ENCODE measurements around the gene TRAPPC5. TPM values are rescaled to one million over a fixed set of nuclear protein-coding genes. Genes with fewer than 3 reads are reported as not detected.

TRAPPC5 gene
- total RNA-seq, 1 experiment from 2014 or later = 124 TPM

GRCh38 chr19:7636691-7637373 is 43.8 kb upstream of the TRAPPC5 start, which contains the start of gene STXBP2:
Gene STXBP2, plus strand, starts transcription at chr19:7637110. Its CDS starts 40 bp downstream, at chr19:7637150.
- CTCF ChIA-PET = interaction anchor here (0.9 to 2.1 kb wide), 5 partner anchors 41 to 163 kb away, joined by 3 to 9 read pairs (median 5); partner anchors contain the start of genes CAMSAP3 and TRAPPC5
- peak within 1 kb of the TSS; percentile 71 for H3K4me3 Mint-ChIP-seq
- H3K4me1 Mint-ChIP-seq = no peaks in the 10 kb centered on the region
- H3K9me3 Mint-ChIP-seq = peaks cover 8% of the 10 kb centered on the region
- peaks cover 7% of the 10 kb centered on the region; the same call in 1 of the 2 replicates for H3K36me3 Mint-ChIP-seq
- peaks cover 30% of the 10 kb centered on the region for H3K27me3 Mint-ChIP-seq (ENCODE audit: low read depth)
- no peak within 1 kb of the TSS for H3K27ac Mint-ChIP-seq
- ATAC-seq (peak; percentile 85), DNase-seq (ENCODE audit: low spot score) (peak; percentile 90)
- POLR2A ChIA-PET = interaction anchor here (0.6 kb wide), 1 partner anchor 84 kb away, joined by 5 read pairs; no protein-coding TSS in a partner anchor
- TF ChIP-seq SOX15 (CRISPR knock-in tag; IDR thresholded peaks at IDR 0.05) (no peak), ATF3 (CRISPR knock-in tag; conservative IDR thresholded peaks at IDR 0.05) (no peak), GABPB1 (CRISPR knock-in tag; IDR thresholded peaks at IDR 0.05) (peak; percentile 46; the same call in 1 of the 2 replicates), NFYB (CRISPR knock-in tag; conservative IDR thresholded peaks at IDR 0.05; ENCODE audit: low read depth) (peak; percentile 56), TP53 (CRISPR knock-in tag; IDR thresholded peaks at IDR 0.05) (peak; percentile 94), RORB (CRISPR knock-in tag; IDR thresholded peaks at IDR 0.05) (no peak), GRHL2 (CRISPR knock-in tag; IDR thresholded peaks at IDR 0.05; ENCODE audit: insufficient replicate concordance, severe bottlenecking) (no peak), NFATC4 (CRISPR knock-in tag; IDR thresholded peaks at IDR 0.05) (no peak), NR3C1 (CRISPR knock-in tag; conservative IDR thresholded peaks at IDR 0.05; ENCODE audit: low read depth) (no peak), ZNF512 (CRISPR knock-in tag; IDR thresholded peaks at IDR 0.05; ENCODE audit: borderline replicate concordance) (0 out of 2 replicates have a peak, but pooled peaks have one; percentile 49), ATF1 (CRISPR knock-in tag; IDR thresholded peaks at IDR 0.05) (peak; percentile 94), ELF4 (CRISPR knock-in tag; IDR thresholded peaks at IDR 0.05; ENCODE audit: low read depth) (peak; percentile 88; the same call in 1 of the 2 replicates), ZNF671 (CRISPR knock-in tag; IDR thresholded peaks at IDR 0.05) (no peak), FOXK1 (CRISPR knock-in tag; IDR thresholded peaks at IDR 0.05) (peak; percentile 96)
- TF ChIP-seq, protein P1, sequence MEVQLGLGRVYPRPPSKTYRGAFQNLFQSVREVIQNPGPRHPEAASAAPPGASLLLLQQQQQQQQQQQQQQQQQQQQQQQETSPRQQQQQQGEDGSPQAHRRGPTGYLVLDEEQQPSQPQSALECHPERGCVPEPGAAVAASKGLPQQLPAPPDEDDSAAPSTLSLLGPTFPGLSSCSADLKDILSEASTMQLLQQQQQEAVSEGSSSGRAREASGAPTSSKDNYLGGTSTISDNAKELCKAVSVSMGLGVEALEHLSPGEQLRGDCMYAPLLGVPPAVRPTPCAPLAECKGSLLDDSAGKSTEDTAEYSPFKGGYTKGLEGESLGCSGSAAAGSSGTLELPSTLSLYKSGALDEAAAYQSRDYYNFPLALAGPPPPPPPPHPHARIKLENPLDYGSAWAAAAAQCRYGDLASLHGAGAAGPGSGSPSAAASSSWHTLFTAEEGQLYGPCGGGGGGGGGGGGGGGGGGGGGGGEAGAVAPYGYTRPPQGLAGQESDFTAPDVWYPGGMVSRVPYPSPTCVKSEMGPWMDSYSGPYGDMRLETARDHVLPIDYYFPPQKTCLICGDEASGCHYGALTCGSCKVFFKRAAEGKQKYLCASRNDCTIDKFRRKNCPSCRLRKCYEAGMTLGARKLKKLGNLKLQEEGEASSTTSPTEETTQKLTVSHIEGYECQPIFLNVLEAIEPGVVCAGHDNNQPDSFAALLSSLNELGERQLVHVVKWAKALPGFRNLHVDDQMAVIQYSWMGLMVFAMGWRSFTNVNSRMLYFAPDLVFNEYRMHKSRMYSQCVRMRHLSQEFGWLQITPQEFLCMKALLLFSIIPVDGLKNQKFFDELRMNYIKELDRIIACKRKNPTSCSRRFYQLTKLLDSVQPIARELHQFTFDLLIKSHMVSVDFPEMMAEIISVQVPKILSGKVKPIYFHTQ (CRISPR knock-in tag; IDR thresholded peaks at IDR 0.05) = no peak
- TF ChIP-seq, protein P2, sequence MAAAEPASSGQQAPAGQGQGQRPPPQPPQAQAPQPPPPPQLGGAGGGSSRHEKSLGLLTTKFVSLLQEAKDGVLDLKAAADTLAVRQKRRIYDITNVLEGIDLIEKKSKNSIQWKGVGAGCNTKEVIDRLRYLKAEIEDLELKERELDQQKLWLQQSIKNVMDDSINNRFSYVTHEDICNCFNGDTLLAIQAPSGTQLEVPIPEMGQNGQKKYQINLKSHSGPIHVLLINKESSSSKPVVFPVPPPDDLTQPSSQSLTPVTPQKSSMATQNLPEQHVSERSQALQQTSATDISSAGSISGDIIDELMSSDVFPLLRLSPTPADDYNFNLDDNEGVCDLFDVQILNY (CRISPR knock-in tag; IDR thresholded peaks at IDR 0.05) = peak; percentile 97
- TF ChIP-seq, protein P3, sequence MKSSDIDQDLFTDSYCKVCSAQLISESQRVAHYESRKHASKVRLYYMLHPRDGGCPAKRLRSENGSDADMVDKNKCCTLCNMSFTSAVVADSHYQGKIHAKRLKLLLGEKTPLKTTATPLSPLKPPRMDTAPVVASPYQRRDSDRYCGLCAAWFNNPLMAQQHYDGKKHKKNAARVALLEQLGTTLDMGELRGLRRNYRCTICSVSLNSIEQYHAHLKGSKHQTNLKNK (CRISPR knock-in tag; IDR thresholded peaks at IDR 0.05) = no peak
- TF ChIP-seq, protein P4, sequence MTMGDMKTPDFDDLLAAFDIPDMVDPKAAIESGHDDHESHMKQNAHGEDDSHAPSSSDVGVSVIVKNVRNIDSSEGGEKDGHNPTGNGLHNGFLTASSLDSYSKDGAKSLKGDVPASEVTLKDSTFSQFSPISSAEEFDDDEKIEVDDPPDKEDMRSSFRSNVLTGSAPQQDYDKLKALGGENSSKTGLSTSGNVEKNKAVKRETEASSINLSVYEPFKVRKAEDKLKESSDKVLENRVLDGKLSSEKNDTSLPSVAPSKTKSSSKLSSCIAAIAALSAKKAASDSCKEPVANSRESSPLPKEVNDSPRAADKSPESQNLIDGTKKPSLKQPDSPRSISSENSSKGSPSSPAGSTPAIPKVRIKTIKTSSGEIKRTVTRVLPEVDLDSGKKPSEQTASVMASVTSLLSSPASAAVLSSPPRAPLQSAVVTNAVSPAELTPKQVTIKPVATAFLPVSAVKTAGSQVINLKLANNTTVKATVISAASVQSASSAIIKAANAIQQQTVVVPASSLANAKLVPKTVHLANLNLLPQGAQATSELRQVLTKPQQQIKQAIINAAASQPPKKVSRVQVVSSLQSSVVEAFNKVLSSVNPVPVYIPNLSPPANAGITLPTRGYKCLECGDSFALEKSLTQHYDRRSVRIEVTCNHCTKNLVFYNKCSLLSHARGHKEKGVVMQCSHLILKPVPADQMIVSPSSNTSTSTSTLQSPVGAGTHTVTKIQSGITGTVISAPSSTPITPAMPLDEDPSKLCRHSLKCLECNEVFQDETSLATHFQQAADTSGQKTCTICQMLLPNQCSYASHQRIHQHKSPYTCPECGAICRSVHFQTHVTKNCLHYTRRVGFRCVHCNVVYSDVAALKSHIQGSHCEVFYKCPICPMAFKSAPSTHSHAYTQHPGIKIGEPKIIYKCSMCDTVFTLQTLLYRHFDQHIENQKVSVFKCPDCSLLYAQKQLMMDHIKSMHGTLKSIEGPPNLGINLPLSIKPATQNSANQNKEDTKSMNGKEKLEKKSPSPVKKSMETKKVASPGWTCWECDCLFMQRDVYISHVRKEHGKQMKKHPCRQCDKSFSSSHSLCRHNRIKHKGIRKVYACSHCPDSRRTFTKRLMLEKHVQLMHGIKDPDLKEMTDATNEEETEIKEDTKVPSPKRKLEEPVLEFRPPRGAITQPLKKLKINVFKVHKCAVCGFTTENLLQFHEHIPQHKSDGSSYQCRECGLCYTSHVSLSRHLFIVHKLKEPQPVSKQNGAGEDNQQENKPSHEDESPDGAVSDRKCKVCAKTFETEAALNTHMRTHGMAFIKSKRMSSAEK (CRISPR knock-in tag; IDR thresholded peaks at IDR 0.05; ENCODE audit: borderline replicate concordance) = no peak
- TF ChIP-seq, protein P5, sequence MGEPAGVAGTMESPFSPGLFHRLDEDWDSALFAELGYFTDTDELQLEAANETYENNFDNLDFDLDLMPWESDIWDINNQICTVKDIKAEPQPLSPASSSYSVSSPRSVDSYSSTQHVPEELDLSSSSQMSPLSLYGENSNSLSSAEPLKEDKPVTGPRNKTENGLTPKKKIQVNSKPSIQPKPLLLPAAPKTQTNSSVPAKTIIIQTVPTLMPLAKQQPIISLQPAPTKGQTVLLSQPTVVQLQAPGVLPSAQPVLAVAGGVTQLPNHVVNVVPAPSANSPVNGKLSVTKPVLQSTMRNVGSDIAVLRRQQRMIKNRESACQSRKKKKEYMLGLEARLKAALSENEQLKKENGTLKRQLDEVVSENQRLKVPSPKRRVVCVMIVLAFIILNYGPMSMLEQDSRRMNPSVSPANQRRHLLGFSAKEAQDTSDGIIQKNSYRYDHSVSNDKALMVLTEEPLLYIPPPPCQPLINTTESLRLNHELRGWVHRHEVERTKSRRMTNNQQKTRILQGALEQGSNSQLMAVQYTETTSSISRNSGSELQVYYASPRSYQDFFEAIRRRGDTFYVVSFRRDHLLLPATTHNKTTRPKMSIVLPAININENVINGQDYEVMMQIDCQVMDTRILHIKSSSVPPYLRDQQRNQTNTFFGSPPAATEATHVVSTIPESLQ (CRISPR knock-in tag; IDR thresholded peaks at IDR 0.05) = no peak
- TF ChIP-seq, protein P6, sequence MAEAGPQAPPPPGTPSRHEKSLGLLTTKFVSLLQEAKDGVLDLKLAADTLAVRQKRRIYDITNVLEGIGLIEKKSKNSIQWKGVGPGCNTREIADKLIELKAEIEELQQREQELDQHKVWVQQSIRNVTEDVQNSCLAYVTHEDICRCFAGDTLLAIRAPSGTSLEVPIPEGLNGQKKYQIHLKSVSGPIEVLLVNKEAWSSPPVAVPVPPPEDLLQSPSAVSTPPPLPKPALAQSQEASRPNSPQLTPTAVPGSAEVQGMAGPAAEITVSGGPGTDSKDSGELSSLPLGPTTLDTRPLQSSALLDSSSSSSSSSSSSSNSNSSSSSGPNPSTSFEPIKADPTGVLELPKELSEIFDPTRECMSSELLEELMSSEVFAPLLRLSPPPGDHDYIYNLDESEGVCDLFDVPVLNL (CRISPR knock-in tag; IDR thresholded peaks at IDR 0.05; ENCODE audit: borderline replicate concordance, low read depth) = peak; percentile 81
- TF ChIP-seq, protein P7, sequence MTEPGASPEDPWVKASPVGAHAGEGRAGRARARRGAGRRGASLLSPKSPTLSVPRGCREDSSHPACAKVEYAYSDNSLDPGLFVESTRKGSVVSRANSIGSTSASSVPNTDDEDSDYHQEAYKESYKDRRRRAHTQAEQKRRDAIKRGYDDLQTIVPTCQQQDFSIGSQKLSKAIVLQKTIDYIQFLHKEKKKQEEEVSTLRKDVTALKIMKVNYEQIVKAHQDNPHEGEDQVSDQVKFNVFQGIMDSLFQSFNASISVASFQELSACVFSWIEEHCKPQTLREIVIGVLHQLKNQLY (CRISPR knock-in tag; IDR thresholded peaks at IDR 0.05) = no peak
